Measurements from ENCODE around the gene MRPS27.

GRCh38 chr5:72202331-72202825, 117.7 kb downstream of the MRPS27 start:
- TF ChIP-seq, protein P1, sequence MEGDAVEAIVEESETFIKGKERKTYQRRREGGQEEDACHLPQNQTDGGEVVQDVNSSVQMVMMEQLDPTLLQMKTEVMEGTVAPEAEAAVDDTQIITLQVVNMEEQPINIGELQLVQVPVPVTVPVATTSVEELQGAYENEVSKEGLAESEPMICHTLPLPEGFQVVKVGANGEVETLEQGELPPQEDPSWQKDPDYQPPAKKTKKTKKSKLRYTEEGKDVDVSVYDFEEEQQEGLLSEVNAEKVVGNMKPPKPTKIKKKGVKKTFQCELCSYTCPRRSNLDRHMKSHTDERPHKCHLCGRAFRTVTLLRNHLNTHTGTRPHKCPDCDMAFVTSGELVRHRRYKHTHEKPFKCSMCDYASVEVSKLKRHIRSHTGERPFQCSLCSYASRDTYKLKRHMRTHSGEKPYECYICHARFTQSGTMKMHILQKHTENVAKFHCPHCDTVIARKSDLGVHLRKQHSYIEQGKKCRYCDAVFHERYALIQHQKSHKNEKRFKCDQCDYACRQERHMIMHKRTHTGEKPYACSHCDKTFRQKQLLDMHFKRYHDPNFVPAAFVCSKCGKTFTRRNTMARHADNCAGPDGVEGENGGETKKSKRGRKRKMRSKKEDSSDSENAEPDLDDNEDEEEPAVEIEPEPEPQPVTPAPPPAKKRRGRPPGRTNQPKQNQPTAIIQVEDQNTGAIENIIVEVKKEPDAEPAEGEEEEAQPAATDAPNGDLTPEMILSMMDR (IDR thresholded peaks at IDR 0.05): no peak
- no peak for TF ChIP-seq POLR2A (IDR thresholded peaks at IDR 0.05)
